Endothelial cell of umbilical vein (primary cell): ENCODE results near the gene RAB32. TPM values are rescaled to one million over a fixed set of nuclear protein-coding genes. Genes with fewer than 3 reads are reported as not detected.

Source experiments
- BruUV-seq: library from RNA; stranded (reverse); fragments of 400-500 nt; replicated peaks from 2 replicates; lab custom pipeline; 2021; lab: Mats Ljungman, UMichigan
- CTCF ChIA-PET: fragments of 300-600, 350-600 bp; sonication (Branson Sonifier 250); formaldehyde crosslinking; loops from one replicate; lab custom pipeline; 2021; ENCODE audit warnings: antibody characterized with exemption, inconsistent platforms; lab: Charles Lee
- POLR2A ChIA-PET: fragments of 300-600, 350-600 bp; sonication (Branson Sonifier 250); formaldehyde crosslinking; loops from one replicate; lab custom pipeline; 2021; ENCODE audit warnings: antibody characterized with exemption, inconsistent platforms; lab: Charles Lee
- DNase-seq: peaks from one replicate; pipeline ENCODE4 v3.0.0-alpha.2; 2011; ENCODE audit warnings: low read depth, low spot score
- FAIRE-seq: peaks from 2 replicates; lab custom pipeline; 2011; peaks lifted over from hg19 to GRCh38; lab: Jason Lieb, UNC
- H2AFZ ChIP-seq: 2 replicates; pipeline ENCODE4 v1.6.0; 2012; ENCODE audit warnings: low read depth, low read length, control low read depth, inconsistent platforms
- H3K27ac ChIP-seq: 2 replicates; pipeline ENCODE4 v1.5.1; 2011; ENCODE audit warnings: low read depth, mild to moderate bottlenecking, control low read depth, low read length, moderate library complexity; ENCODE audit not compliant: insufficient read depth
- H3K27me3 ChIP-seq, 2 experiments: 2 replicates each; pipeline versions ENCODE4 v1.6.0 to v1.6.1; 2011; ENCODE audit warnings: low read length in 2 of 2, mixed read lengths in 1 of 2; ENCODE audit not compliant: control insufficient read depth in 2 of 2, insufficient read depth in 2 of 2
- H3K36me3 ChIP-seq, 2 experiments: 2 replicates in 1 of 2; 3 replicates in 1 of 2; pipeline ENCODE4 v1.5.1; 2011; ENCODE audit warnings: low read length in 2 of 2, mild to moderate bottlenecking in 1 of 2, moderate library complexity in 1 of 2; ENCODE audit not compliant: control insufficient read depth in 2 of 2, insufficient read depth in 2 of 2; ENCODE audit errors: extremely low read depth in 1 of 2
- H3K4me1 ChIP-seq: 3 replicates; pipeline ENCODE4 v1.5.1; 2011; ENCODE audit warnings: mild to moderate bottlenecking, low read length; ENCODE audit not compliant: control insufficient read depth, insufficient read depth; ENCODE audit errors: extremely low read depth
- H3K4me2 ChIP-seq: 2 replicates; pipeline ENCODE4 v1.6.1; 2011; ENCODE audit warnings: low read length, control low read depth, mixed read lengths; ENCODE audit not compliant: insufficient read depth
- H3K4me3 ChIP-seq, 3 experiments: fragments of 200-600 bp in 1 of 3; sonication (generic), shearing (Covaris generic) in 1 of 3; replicated peaks in 1 of 3; 2 replicates each; pipeline ENCODE4 v1.5.1; 2011 to 2016; ENCODE audit warnings: control low read depth in 3 of 3, low read length in 3 of 3, mild to moderate bottlenecking in 2 of 3, inconsistent platforms in 1 of 3, low read depth in 1 of 3, moderate library complexity in 1 of 3; ENCODE audit not compliant: insufficient read depth in 1 of 3
- H3K79me2 ChIP-seq: 2 replicates; pipeline ENCODE4 v1.6.0; 2012; ENCODE audit warnings: low read length, inconsistent platforms; ENCODE audit not compliant: control insufficient read depth, insufficient read depth
- H3K9ac ChIP-seq: replicated peaks from 2 replicates; pipeline ENCODE3; 2011; ENCODE audit warnings: low read length, control low read depth; ENCODE audit not compliant: insufficient read depth; ENCODE audit errors: extremely low read depth
- H3K9me1 ChIP-seq: replicated peaks from 3 replicates; pipeline ENCODE4 v1.6.0; 2011; ENCODE audit warnings: mild to moderate bottlenecking, low read length; ENCODE audit not compliant: control insufficient read depth, insufficient read depth; ENCODE audit errors: extremely low read depth
- H3K9me3 ChIP-seq: replicated peaks from 2 replicates; pipeline ENCODE4 v1.5.1; 2012; ENCODE audit warnings: low read length, inconsistent platforms; ENCODE audit not compliant: control insufficient read depth, insufficient read depth
- H4K20me1 ChIP-seq: replicated peaks from 2 replicates; pipeline ENCODE3; 2011; ENCODE audit warnings: mild to moderate bottlenecking, low read length; ENCODE audit not compliant: control insufficient read depth, insufficient read depth; ENCODE audit errors: extremely low read depth
- FOS ChIP-seq: IDR thresholded peaks from 2 replicates; pipeline ENCODE4 v1.6.1; 2011; ENCODE audit warnings: mild to moderate bottlenecking, low read length, moderate library complexity, borderline replicate concordance; ENCODE audit not compliant: insufficient read depth
- GATA2 ChIP-seq: IDR thresholded peaks from 2 replicates; pipeline ENCODE4 v1.7.0; 2011; ENCODE audit warnings: low read depth, mild to moderate bottlenecking, moderate library complexity, mixed read lengths, low read length; ENCODE audit not compliant: insufficient read length, insufficient read depth
- JUN ChIP-seq: IDR thresholded peaks from 2 replicates; pipeline ENCODE4 v1.6.1; 2011; ENCODE audit warnings: borderline replicate concordance, low read depth; ENCODE audit not compliant: insufficient read length, insufficient read depth
- dilution Hi-C: fragments of 300-500 bp; cut with MboI; formaldehyde crosslinking; loops from one replicate; pipeline ENCODE4 v1.15.0; 2019; ENCODE audit warnings: low sequenced_read_pairs; ENCODE audit not compliant: extremely low pct_ligation_motif_present
- intact Hi-C: fragments of 100-400 bp; cut with micrococcal nuclease; formaldehyde crosslinking; loops from one replicate; pipeline ENCODE4 v1.10.0; 2022
- polyA plus RNA-seq, 4 experiments: library from polyadenylated mRNA; depleted of rRNA in 3 of 4; stranded (reverse) in 3 of 4; unstranded in 1 of 4; fragments of >200 nt; gene quantifications; 2 replicates each; pipeline versions ENCODE4 v1.2.1 to v1.2.3, GENCODE V29; 2011 to 2012; ENCODE audit warnings: missing spikeins in 1 of 4
- total RNA-seq: library from RNA; stranded (reverse); gene quantifications from 2 replicates; pipeline ENCODE4 v1.2.3, GENCODE V29; 2021

RAB32 gene
- total and polyA plus RNA-seq, 2 donors (not counting 3 experiments of a cell fraction or from before 2014, with no cell fraction given), result 49.6 to 78.3 TPM

DNA sequence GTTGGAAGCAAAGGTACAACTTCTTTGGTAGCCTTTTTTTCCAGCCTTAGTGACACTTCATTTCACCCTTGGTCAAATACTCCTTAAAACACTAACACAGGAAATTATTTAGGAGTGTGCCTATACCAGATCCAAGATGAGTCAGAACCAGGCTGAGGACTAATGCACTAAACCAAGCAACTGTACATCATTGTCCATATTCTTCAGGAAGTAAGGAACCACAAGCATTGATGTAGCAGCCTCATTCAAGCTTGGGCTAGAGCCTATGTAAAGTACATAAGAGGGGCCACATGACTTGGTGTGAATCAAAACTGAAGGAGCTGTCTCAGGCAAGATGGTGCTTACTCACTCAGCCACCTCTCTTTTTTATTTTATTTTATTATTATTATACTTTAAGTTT lies 34.4 kb downstream of the RAB32 start:
- CTCF ChIA-PET, result no interaction called here
- H3K9me1 ChIP-seq, result no peaks in the 10 kb centered on the region
- DNase-seq (no peak), FAIRE-seq (no peak)
- no peaks in the 10 kb centered on the region for H4K20me1 ChIP-seq
- no peaks in the 10 kb centered on the region for H3K4me1 ChIP-seq
- no peak overlapping the region for H3K4me3 ChIP-seq
- BruUV-seq, result no TSS peak
- H3K36me3 ChIP-seq, result no peaks in the 10 kb centered on the region
- no peaks in the 10 kb centered on the region for H3K27me3 ChIP-seq
- no peak for TF ChIP-seq JUN
- TF ChIP-seq FOS, result peak; percentile 30
- H3K79me2 ChIP-seq, result no peaks in the 10 kb centered on the region
- dilution Hi-C loops, result no loop called here
- no peak overlapping the region for H3K4me2 ChIP-seq
- H3K9ac ChIP-seq, result no peak overlapping the region
- no peak overlapping the region for H3K27ac ChIP-seq
- intact Hi-C loops, result no loop called here
- no peaks in the 10 kb centered on the region for H3K9me3 ChIP-seq
- H2AFZ ChIP-seq, result no peak overlapping the region
- POLR2A ChIA-PET, result no interaction called here

DNA sequence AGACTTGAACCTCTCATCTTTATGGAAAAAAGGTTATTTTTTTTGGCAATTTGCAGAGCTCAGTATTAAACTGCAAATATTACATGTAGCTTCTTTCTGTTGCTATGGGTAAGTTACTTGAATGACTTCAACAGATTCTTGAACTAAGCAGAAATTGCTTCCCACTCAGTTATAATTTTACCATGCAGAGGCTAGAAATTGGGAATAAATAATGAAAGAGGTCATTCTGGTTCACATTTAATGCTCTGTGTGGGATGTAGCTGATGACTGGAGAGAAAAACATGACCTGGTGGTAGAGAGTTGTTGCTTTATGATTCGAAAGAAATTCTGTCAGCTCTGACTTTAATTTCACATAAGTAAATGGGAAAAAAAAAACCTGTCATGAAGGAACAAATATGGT lies 38.3 kb downstream of the RAB32 start:
- intact Hi-C loops (loop anchor here (5.0 kb wide), 1 partner anchor 105 kb away; no protein-coding TSS in a partner anchor), dilution Hi-C loops (no loop called here)
- Histone ChIP-seq H3K4me1 (no peaks in the 10 kb centered on the region), H3K4me2 (no peak overlapping the region), H3K36me3 (no peaks in the 10 kb centered on the region), H3K79me2 (no peaks in the 10 kb centered on the region), H3K27me3 (no peaks in the 10 kb centered on the region), H3K9me3 (no peaks in the 10 kb centered on the region), H4K20me1 (no peaks in the 10 kb centered on the region), H3K9ac (no peak overlapping the region), H3K4me3 (no peak overlapping the region), H3K27ac (no peak overlapping the region), H3K9me1 (no peaks in the 10 kb centered on the region), H2AFZ (no peak overlapping the region)
- no TSS peak for BruUV-seq
- POLR2A ChIA-PET, result no interaction called here
- FAIRE-seq (no peak), DNase-seq (no peak)
- CTCF ChIA-PET, result no interaction called here
- no peak for TF ChIP-seq GATA2
